ENCODE data around the gene RIC1.

DNA sequence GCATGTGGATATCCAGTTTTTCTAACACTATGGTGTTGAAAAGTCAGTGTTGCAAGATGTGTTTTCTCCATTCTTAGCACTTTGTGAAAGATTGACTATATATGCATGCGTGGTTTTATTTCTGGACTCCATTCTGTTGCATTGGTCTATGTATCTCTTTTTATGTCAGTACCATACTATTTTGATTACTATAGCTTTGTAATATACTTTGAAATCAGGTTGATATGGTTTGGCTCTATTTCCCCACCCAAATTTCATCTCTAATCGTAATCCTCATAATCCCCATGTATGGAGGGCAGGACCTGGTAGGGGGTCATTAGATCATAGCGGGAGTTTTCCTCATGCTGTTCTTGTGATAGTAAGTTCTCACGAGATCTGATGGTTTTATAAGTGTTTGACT is 6.5 kb downstream of the RIC1 start:
- TF ChIP-seq, protein P1, sequence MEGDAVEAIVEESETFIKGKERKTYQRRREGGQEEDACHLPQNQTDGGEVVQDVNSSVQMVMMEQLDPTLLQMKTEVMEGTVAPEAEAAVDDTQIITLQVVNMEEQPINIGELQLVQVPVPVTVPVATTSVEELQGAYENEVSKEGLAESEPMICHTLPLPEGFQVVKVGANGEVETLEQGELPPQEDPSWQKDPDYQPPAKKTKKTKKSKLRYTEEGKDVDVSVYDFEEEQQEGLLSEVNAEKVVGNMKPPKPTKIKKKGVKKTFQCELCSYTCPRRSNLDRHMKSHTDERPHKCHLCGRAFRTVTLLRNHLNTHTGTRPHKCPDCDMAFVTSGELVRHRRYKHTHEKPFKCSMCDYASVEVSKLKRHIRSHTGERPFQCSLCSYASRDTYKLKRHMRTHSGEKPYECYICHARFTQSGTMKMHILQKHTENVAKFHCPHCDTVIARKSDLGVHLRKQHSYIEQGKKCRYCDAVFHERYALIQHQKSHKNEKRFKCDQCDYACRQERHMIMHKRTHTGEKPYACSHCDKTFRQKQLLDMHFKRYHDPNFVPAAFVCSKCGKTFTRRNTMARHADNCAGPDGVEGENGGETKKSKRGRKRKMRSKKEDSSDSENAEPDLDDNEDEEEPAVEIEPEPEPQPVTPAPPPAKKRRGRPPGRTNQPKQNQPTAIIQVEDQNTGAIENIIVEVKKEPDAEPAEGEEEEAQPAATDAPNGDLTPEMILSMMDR (CRISPR knock-in tag; IDR thresholded peaks at IDR 0.05) = no peak
- TF ChIP-seq, protein P2, sequence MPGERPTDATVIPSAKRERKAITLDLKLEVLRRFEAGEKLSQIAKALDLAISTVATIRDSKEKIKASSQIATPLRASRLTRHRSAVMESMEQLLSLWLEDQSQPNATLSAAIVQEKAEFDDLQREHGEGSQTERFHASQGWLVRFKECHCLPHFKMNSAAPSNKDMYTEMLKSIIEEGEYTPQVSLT (CRISPR knock-in tag; IDR thresholded peaks at IDR 0.05; ENCODE audit: borderline replicate concordance, low read depth) = no peak
- TF ChIP-seq, protein P3, sequence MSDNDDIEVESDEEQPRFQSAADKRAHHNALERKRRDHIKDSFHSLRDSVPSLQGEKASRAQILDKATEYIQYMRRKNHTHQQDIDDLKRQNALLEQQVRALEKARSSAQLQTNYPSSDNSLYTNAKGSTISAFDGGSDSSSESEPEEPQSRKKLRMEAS (IDR thresholded peaks at IDR 0.05) = no peak
- TF ChIP-seq BCL6 (CRISPR knock-in tag; IDR thresholded peaks at IDR 0.05) (no peak), SIN3A (IDR thresholded peaks at IDR 0.05; ENCODE audit: borderline replicate concordance, low read depth, low read length) (no peak), ZNF263 (CRISPR knock-in tag; IDR thresholded peaks at IDR 0.05) (no peak), EP300 (IDR thresholded peaks at IDR 0.05; ENCODE audit: low read depth in 2 of 2, low read length in 2 of 2) (no peak), EP300 (CRISPR knock-in tag; IDR thresholded peaks at IDR 0.05; ENCODE audit: borderline replicate concordance) (no peak), GABPA (IDR thresholded peaks at IDR 0.05; ENCODE audit: low read depth, low read length) (no peak), GABPA (CRISPR knock-in tag; IDR thresholded peaks at IDR 0.05; ENCODE audit: low read depth) (no peak), POGZ (CRISPR knock-in tag; IDR thresholded peaks at IDR 0.05) (no peak), KDM1A (CRISPR knock-in tag; IDR thresholded peaks at IDR 0.05) (no peak)
